ENCODE results near the gene TESK2.

DNA sequence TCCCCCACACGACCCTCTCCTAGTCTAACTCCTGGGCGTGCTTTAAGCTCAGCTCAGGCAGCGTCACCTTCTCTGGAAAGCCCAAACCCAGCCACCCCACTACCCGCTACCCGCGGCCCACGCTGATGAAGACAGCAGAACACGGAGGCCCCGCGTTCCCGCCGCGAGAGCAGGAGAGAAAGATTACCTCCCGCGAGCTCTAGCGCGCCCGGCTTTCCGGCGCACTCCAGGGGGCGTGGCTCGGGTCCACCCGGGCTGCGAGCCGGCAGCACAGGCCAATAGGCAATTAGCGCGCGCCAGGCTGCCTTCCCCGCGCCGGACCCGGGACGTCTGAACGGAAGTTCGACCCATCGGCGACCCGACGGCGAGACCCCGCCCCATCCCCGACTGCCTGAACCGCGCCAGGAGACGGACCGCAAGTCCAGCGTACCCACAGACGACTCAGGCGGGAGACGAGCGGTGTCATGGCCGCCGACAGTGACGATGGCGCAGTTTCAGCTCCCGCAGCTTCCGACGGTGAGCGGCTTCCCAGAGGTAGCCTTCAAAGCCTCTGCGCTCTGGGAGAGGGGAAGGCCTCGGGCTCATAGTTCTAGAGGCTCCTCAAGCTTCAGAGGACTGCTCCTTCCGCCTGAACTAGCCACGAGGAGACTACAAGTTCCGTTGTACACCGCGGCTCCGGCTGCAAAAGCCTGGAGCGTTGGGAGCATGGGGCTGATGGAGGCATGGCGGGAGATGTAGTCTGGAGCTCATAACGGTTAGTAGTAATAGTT, 151.0 kb downstream of the TESK2 start, which contains the start of the genes MUTYH and TOE1:
- TF ChIP-seq EZH2 (IDR thresholded peaks at IDR 0.05; ENCODE audit: insufficient read depth, poor library complexity, severe bottlenecking) (no peak), EZH2phosphoT487 (IDR thresholded peaks at IDR 0.05; ENCODE audit: insufficient read depth, low read depth) (no peak)

Data from GM23248 (cell line).